ENCODE results near the gene HSD3B2.
"Not testable (repeated sequence)": the region's sequence is repeated elsewhere in the genome, so short reads cannot be mapped to it uniquely, and the experiment has no call there.

HSD3B2 gene

GRCh38 chr1:119414950-119415349 is at the start of gene HSD3B2:
TSS of gene HSD3B2 (plus strand) at chr1:119415150. CDS start at chr1:119415420, 270 bp downstream.
- DNase-seq, result no peak

- no peak for DNase-seq
These were observed 48.5 kb upstream of the HSD3B2 start for GRCh38 chr1:119366424-119366823.

- DNase-seq, result no peak
These were observed 47.4 kb upstream of the HSD3B2 start for GRCh38 chr1:119367432-119368124.

GRCh38 chr1:119368554-119368953 is 46.4 kb upstream of the HSD3B2 start, which contains the start of gene HAO2:
TSS of gene HAO2 (plus strand) at chr1:119368785. CDS start at chr1:119381086, 12,301 bp downstream.
- no peak for DNase-seq

- DNase-seq, result no peak
These were observed 44.2 kb upstream of the HSD3B2 start for GRCh38 chr1:119370748-119371147.

- DNase-seq, result no peak
These were observed 43.1 kb upstream of the HSD3B2 start for GRCh38 chr1:119371815-119372214.

GRCh38 chr1:119372503-119373086 is 42.4 kb upstream of the HSD3B2 start:
- DNase-seq, result no peak

GRCh38 chr1:119373465-119373864 is 41.5 kb upstream of the HSD3B2 start:
- DNase-seq, result no peak

GRCh38 chr1:119374208-119374874 is 40.6 kb upstream of the HSD3B2 start:
- no peak for DNase-seq

- no peak for DNase-seq
These were observed 39.6 kb upstream of the HSD3B2 start for GRCh38 chr1:119375366-119375765.

GRCh38 chr1:119376594-119376993 is 38.4 kb upstream of the HSD3B2 start:
- no peak for DNase-seq

GRCh38 chr1:119377594-119377993 is 37.4 kb upstream of the HSD3B2 start:
- DNase-seq, result not testable (repeated sequence)

- DNase-seq, result no peak
These were observed 35.8 kb upstream of the HSD3B2 start for GRCh38 chr1:119379117-119379516.

- no peak for DNase-seq
These were observed 34.6 kb upstream of the HSD3B2 start for GRCh38 chr1:119380304-119380703.

GRCh38 chr1:119380983-119381662 is 33.8 kb upstream of the HSD3B2 start:
- DNase-seq, result no peak

- DNase-seq, result no peak
These were observed 30.4 kb upstream of the HSD3B2 start for GRCh38 chr1:119384591-119384990.

GRCh38 chr1:119385650-119386049 is 29.3 kb upstream of the HSD3B2 start:
- no peak for DNase-seq

GRCh38 chr1:119387858-119388257 is 27.1 kb upstream of the HSD3B2 start:
- no peak for DNase-seq

GRCh38 chr1:119388450-119388849 is 26.5 kb upstream of the HSD3B2 start:
- DNase-seq, result no peak

- DNase-seq, result no peak
These were observed 24.4 kb upstream of the HSD3B2 start for GRCh38 chr1:119390526-119390925.

GRCh38 chr1:119391749-119392148 is 23.2 kb upstream of the HSD3B2 start:
- DNase-seq, result no peak

GRCh38 chr1:119394085-119394484 is 20.9 kb upstream of the HSD3B2 start:
- no peak for DNase-seq

- DNase-seq, result no peak
These were observed 18.0 kb upstream of the HSD3B2 start for GRCh38 chr1:119396982-119397381.

- DNase-seq, result no peak
These were observed 17.0 kb upstream of the HSD3B2 start for GRCh38 chr1:119397986-119398385.

Measured in NCI-H2029 treated with DMSO at 0.1 percent for 48 hours (cell line).